GM21825 (cell line): ENCODE data around the gene CITED1.

Experiments used
- ATAC-seq: cut with Tn5 transposase; IDR thresholded peaks from one replicate; pipeline ENCODE4 v1.9.1; 2021; ENCODE audit warnings: mild to moderate bottlenecking, moderate library complexity; ENCODE audit not compliant: unreplicated experiment

The CITED1 gene

GRCh38 chrX:72309297-72310071, 3.8 kb upstream of the CITED1 start:
- ATAC-seq: no peak

- ATAC-seq: no peak
Measured at GRCh38 chrX:72308566-72309296, 3.0 kb upstream of the CITED1 start.

- ATAC-seq: no peak
Measured at GRCh38 chrX:72308209-72308565, 2.5 kb upstream of the CITED1 start.

GRCh38 chrX:72307646-72308051, 1.9 kb upstream of the CITED1 start:
- no peak for ATAC-seq

GRCh38 chrX:72306851-72307645, 1.3 kb upstream of the CITED1 start:
- no peak for ATAC-seq

- no peak for ATAC-seq
Measured at GRCh38 chrX:72306085-72306801, 529 bp upstream of the CITED1 start.

GRCh38 chrX:72304877-72305276, 837 bp downstream of the CITED1 start:
- ATAC-seq: no peak

- no peak for ATAC-seq
Measured at GRCh38 chrX:72301781-72302180, 3.9 kb downstream of the CITED1 start.

- no peak for ATAC-seq
Measured at GRCh38 chrX:72299891-72300630, 5.7 kb downstream of the CITED1 start.

- ATAC-seq: no peak
Measured at GRCh38 chrX:72297953-72298730, 7.6 kb downstream of the CITED1 start.

- no peak for ATAC-seq
Measured at GRCh38 chrX:72296991-72297390, 8.7 kb downstream of the CITED1 start.

- ATAC-seq: no peak
Measured at GRCh38 chrX:72295745-72296144, 10.0 kb downstream of the CITED1 start.

- ATAC-seq: no peak
Measured at GRCh38 chrX:72294497-72294896, 11.2 kb downstream of the CITED1 start.

GRCh38 chrX:72282302-72282701, 23.4 kb downstream of the CITED1 start:
- ATAC-seq: no peak

- no peak for ATAC-seq
Measured at GRCh38 chrX:72280321-72280845, 25.3 kb downstream of the CITED1 start.

- no peak for ATAC-seq
Measured at GRCh38 chrX:72276478-72276953, 29.2 kb downstream of the CITED1 start.

- no peak for ATAC-seq
Measured at GRCh38 chrX:72274526-72274925, 31.2 kb downstream of the CITED1 start.

GRCh38 chrX:72273718-72274117, 32.0 kb downstream of the CITED1 start:
- ATAC-seq: no peak

GRCh38 chrX:72272868-72273267, 32.8 kb downstream of the CITED1 start:
- no peak for ATAC-seq
